SU-DHL-6 (cell line): ENCODE data around the gene TBC1D1.

ENCODE experiments used
- CTCF ChIP-seq: fragments of 200-600 bp; sonication (generic); IDR thresholded peaks from one replicate; pipeline ENCODE4 v1.5.1; 2017; ENCODE audit warnings: antibody characterized with exemption, mild to moderate bottlenecking, low read length, moderate library complexity; ENCODE audit not compliant: insufficient read depth, poor library complexity, severe bottlenecking
- EZH2phosphoT487 ChIP-seq: fragments of 200-600 bp; sonication (generic), shearing (Covaris generic); conservative IDR thresholded peaks from 2 replicates; pipeline ENCODE4 v1.6.1; 2018; ENCODE audit warnings: mild to moderate bottlenecking, antibody characterized with exemption, low read length, moderate library complexity, mixed read lengths

GRCh38 chr4:37993806-37994205 is 102.9 kb downstream of the TBC1D1 start:
- no peak for TF ChIP-seq CTCF
- TF ChIP-seq EZH2phosphoT487 = no peak
